ENCODE data around the gene OTUB1. TPM values are rescaled to one million over a fixed set of nuclear protein-coding genes. Genes with fewer than 3 reads are reported as not detected.

The OTUB1 gene
- total RNA-seq, 8 experiments from 2014 or later = 39.8 to 80.0 (median 53.7) TPM

- peak in 1 of 8 experiments; percentile 5 for ATAC-seq (replicated peaks in 6 of 8)
- in situ Hi-C loops (cut with MboI; ENCODE audit: low pct_unique_long_range_greater_than_20kb in 2 of 9, low sequenced_read_pairs in 9 of 9, unreplicated experiment in 9 of 9) = loop anchor here in 1 of 9 experiments (25.0 kb wide), 1 partner anchor 102 kb away; no protein-coding TSS in a partner anchor
- peak overlapping the region; percentile 31 to 48 for H3K27ac ChIP-seq
Observed at GRCh38 chr11:64035081-64035524, 48.9 kb downstream of the OTUB1 start.

GRCh38 chr11:64035576-64035975, 49.3 kb downstream of the OTUB1 start, which contains the start of gene FLRT1:
FLRT1 (plus strand) TSS chr11:64035931; CDS start chr11:64116268, 80,337 bp downstream.
- peaks cover 31 to 36% of the 10 kb centered on the region in 2 donors for H3K4me1 ChIP-seq (replicated peaks in 1 of 2)
- peak within 1 kb of the TSS; percentile 49 to 74 (median 66) for H3K4me3 ChIP-seq
- ATAC-seq (replicated peaks in 6 of 8) = peak; percentile 8 to 57 (median 34)
- peak within 1 kb of the TSS; percentile 59 to 65 for H3K27ac ChIP-seq
- in situ Hi-C loops (cut with MboI; ENCODE audit: low pct_unique_long_range_greater_than_20kb in 2 of 9, low sequenced_read_pairs in 9 of 9, unreplicated experiment in 9 of 9) = loop anchor here in 1 of 9 experiments (25.0 kb wide), 1 partner anchor 102 kb away; no protein-coding TSS in a partner anchor
- no CpG with 5 or more reads among the region's 64 CpGs for WGBS, 10 experiments

More at GRCh38 chr11:64035081-64035524, 48.9 kb downstream of the OTUB1 start:
- WGBS, 10 experiments = 33 to 80% (median 40%) methylated on average over 1 to 5 of the region's 17 CpGs; no CpG with 5 or more reads in 5 of the 10 experiments
- Histone ChIP-seq H3K4me1 (replicated peaks in 1 of 2) (peaks cover 33 to 35% of the 10 kb centered on the region in 2 donors), H3K4me3 (peak overlapping the region; percentile 49 to 74 (median 66))

GRCh38 chr11:64036087-64037026, 50.1 kb downstream of the OTUB1 start:
- peaks cover 39 to 43% of the 10 kb centered on the region in 2 donors for H3K4me1 ChIP-seq (replicated peaks in 1 of 2)
- in situ Hi-C loops (cut with MboI; ENCODE audit: low pct_unique_long_range_greater_than_20kb in 2 of 9, low sequenced_read_pairs in 9 of 9, unreplicated experiment in 9 of 9) = loop anchor here in 1 of 9 experiments (25.0 kb wide), 1 partner anchor 101 kb away; no protein-coding TSS in a partner anchor
- H3K27ac ChIP-seq = peak overlapping the region; percentile 59 to 65
- 1% methylated on average over 15 of the region's 85 CpGs; no CpG with 5 or more reads in 9 of the 10 experiments for WGBS, 10 experiments
- peak; percentile 61 to 79 (median 74) for ATAC-seq (replicated peaks in 6 of 8)
- H3K4me3 ChIP-seq = peak overlapping the region; percentile 49 to 74 (median 66)

GRCh38 chr11:64037027-64037634, 50.9 kb downstream of the OTUB1 start:
- WGBS, 10 experiments = 0 to 100% (median 40%) methylated on average over 1 to 5 of the region's 23 CpGs; no CpG with 5 or more reads in 5 of the 10 experiments
- in situ Hi-C loops (cut with MboI; ENCODE audit: low pct_unique_long_range_greater_than_20kb in 2 of 9, low sequenced_read_pairs in 9 of 9, unreplicated experiment in 9 of 9) = loop anchor here in 1 of 9 experiments (25.0 kb wide), 1 partner anchor 100 kb away; no protein-coding TSS in a partner anchor
- peak in 6 of 8 experiments; percentile 0 to 5 (median 4) for ATAC-seq (replicated peaks in 6 of 8)
- H3K27ac ChIP-seq = peak overlapping the region; percentile 59 to 65
- H3K4me3 ChIP-seq = peak overlapping the region; percentile 49 to 74 (median 66)
- peaks cover 46 to 51% of the 10 kb centered on the region in 2 donors for H3K4me1 ChIP-seq (replicated peaks in 1 of 2)

GRCh38 chr11:64038500-64038899, 52.3 kb downstream of the OTUB1 start:
- Histone ChIP-seq H3K27ac (no peak overlapping the region), H3K4me3 (no peak overlapping the region), H3K4me1 (replicated peaks in 1 of 2) (peaks cover 53 to 57% of the 10 kb centered on the region in 2 donors)
- in situ Hi-C loops (cut with MboI; ENCODE audit: low pct_unique_long_range_greater_than_20kb in 2 of 9, low sequenced_read_pairs in 9 of 9, unreplicated experiment in 9 of 9) = loop anchor here in 1 of 9 experiments (25.0 kb wide), 1 partner anchor 99 kb away; no protein-coding TSS in a partner anchor
- no peak for ATAC-seq (replicated peaks in 6 of 8)
- 90 to 100% methylated on average over 2 to 3 of the region's 4 CpGs; no CpG with 5 or more reads in 8 of the 10 experiments for WGBS, 10 experiments

- Histone ChIP-seq H3K27ac (no peak overlapping the region), H3K4me1 (replicated peaks in 1 of 2) (peaks cover 53 to 56% of the 10 kb centered on the region in 2 donors), H3K4me3 (no peak overlapping the region)
- in situ Hi-C loops (cut with MboI; ENCODE audit: low pct_unique_long_range_greater_than_20kb in 2 of 9, low sequenced_read_pairs in 9 of 9, unreplicated experiment in 9 of 9) = loop anchor here in 1 of 9 experiments (25.0 kb wide), 1 partner anchor 98 kb away; no protein-coding TSS in a partner anchor
- ATAC-seq (replicated peaks in 6 of 8) = no peak
- WGBS, 10 experiments = 70 to 100% (median 87%) methylated on average over 1 to 2 of the region's 16 CpGs; no CpG with 5 or more reads in 6 of the 10 experiments
Observed at GRCh38 chr11:64039012-64039665, 52.9 kb downstream of the OTUB1 start.

- WGBS, 10 experiments = 20 to 89% (median 62%) methylated on average over 1 to 11 of the region's 20 CpGs; no CpG with 5 or more reads in 2 of the 10 experiments
- peak overlapping the region in 1 of 2 donors; percentile 78 for H3K27ac ChIP-seq
- no peak overlapping the region for H3K4me3 ChIP-seq
- H3K4me1 ChIP-seq (replicated peaks in 1 of 2) = peaks cover 54 to 58% of the 10 kb centered on the region in 2 donors
- in situ Hi-C loops (cut with MboI; ENCODE audit: low pct_unique_long_range_greater_than_20kb in 2 of 9, low sequenced_read_pairs in 9 of 9, unreplicated experiment in 9 of 9) = loop anchor here in 1 of 9 experiments (25.0 kb wide), 1 partner anchor 96 kb away; no protein-coding TSS in a partner anchor
- ATAC-seq (replicated peaks in 6 of 8) = peak in 5 of 8 experiments; percentile 10 to 27 (median 16)
Observed at GRCh38 chr11:64040684-64041322, 54.6 kb downstream of the OTUB1 start.

GRCh38 chr11:64041846-64042245, 55.6 kb downstream of the OTUB1 start:
- H3K4me3 ChIP-seq = no peak overlapping the region
- ATAC-seq (replicated peaks in 6 of 8) = no peak
- H3K4me1 ChIP-seq (replicated peaks in 1 of 2) = peaks cover 54 to 57% of the 10 kb centered on the region in 2 donors
- 60 to 100% (median 87%) methylated on average over 1 to 2 of the region's 9 CpGs; no CpG with 5 or more reads in 6 of the 10 experiments for WGBS, 10 experiments
- H3K27ac ChIP-seq = peak overlapping the region in 1 of 2 donors; percentile 63
- in situ Hi-C loops (cut with MboI; ENCODE audit: low pct_unique_long_range_greater_than_20kb in 2 of 9, low sequenced_read_pairs in 9 of 9, unreplicated experiment in 9 of 9) = loop anchor here in 1 of 9 experiments (25.0 kb wide), 1 partner anchor 95 kb away; no protein-coding TSS in a partner anchor

- in situ Hi-C loops (cut with MboI; ENCODE audit: low pct_unique_long_range_greater_than_20kb in 2 of 9, low sequenced_read_pairs in 9 of 9, unreplicated experiment in 9 of 9) = loop anchor here in 1 of 9 experiments (25.0 kb wide), 1 partner anchor 95 kb away; no protein-coding TSS in a partner anchor
- ATAC-seq (replicated peaks in 6 of 8) = no peak
- 88% methylated on average over 1 of the region's 4 CpGs; no CpG with 5 or more reads in 9 of the 10 experiments for WGBS, 10 experiments
- H3K4me1 ChIP-seq (replicated peaks in 1 of 2) = peaks cover 50 to 53% of the 10 kb centered on the region in 2 donors
- no peak overlapping the region for H3K27ac ChIP-seq
- H3K4me3 ChIP-seq = no peak overlapping the region
Observed at GRCh38 chr11:64042301-64042700, 56.1 kb downstream of the OTUB1 start.

GRCh38 chr11:64043545-64043944, 57.3 kb downstream of the OTUB1 start:
- in situ Hi-C loops (cut with MboI; ENCODE audit: low pct_unique_long_range_greater_than_20kb in 2 of 9, low sequenced_read_pairs in 9 of 9, unreplicated experiment in 9 of 9) = loop anchor here in 1 of 9 experiments (25.0 kb wide), 1 partner anchor 94 kb away; no protein-coding TSS in a partner anchor
- peaks cover 49 to 55% of the 10 kb centered on the region in 2 donors for H3K4me1 ChIP-seq (replicated peaks in 1 of 2)
- no peak overlapping the region for H3K4me3 ChIP-seq
- ATAC-seq (replicated peaks in 6 of 8) = no peak
- H3K27ac ChIP-seq = no peak overlapping the region
- 40 to 100% (median 60%) methylated on average over 1 to 4 of the region's 5 CpGs; no CpG with 5 or more reads in 3 of the 10 experiments for WGBS, 10 experiments

- peak in 5 of 8 experiments; percentile 28 to 62 (median 58) for ATAC-seq (replicated peaks in 6 of 8)
- in situ Hi-C loops (cut with MboI; ENCODE audit: low pct_unique_long_range_greater_than_20kb in 2 of 9, low sequenced_read_pairs in 9 of 9, unreplicated experiment in 9 of 9) = loop anchor here in 1 of 9 experiments (25.0 kb wide), 1 partner anchor 92 kb away; no protein-coding TSS in a partner anchor
- Histone ChIP-seq H3K4me3 (no peak overlapping the region), H3K27ac (peak overlapping the region in 1 of 2 donors; percentile 60), H3K4me1 (replicated peaks in 1 of 2) (peaks cover 51 to 55% of the 10 kb centered on the region in 2 donors)
- 53 to 63% methylated on average over 1 to 3 of the region's 18 CpGs; no CpG with 5 or more reads in 8 of the 10 experiments for WGBS, 10 experiments
Observed at GRCh38 chr11:64044730-64045393, 58.6 kb downstream of the OTUB1 start.

Measured in motor neuron (in vitro differentiated cells).